Measurements from ENCODE around the gene TRRAP. TPM values are rescaled to one million over a fixed set of nuclear protein-coding genes. Genes with fewer than 3 reads are reported as not detected.
"Not testable (repeated sequence)": the region's sequence is repeated elsewhere in the genome, so short reads cannot be mapped to it uniquely, and the experiment has no call there.

Gene TRRAP
- total and polyA plus RNA-seq, 4 donors: 26.3 to 35.3 (median 30.4) TPM

DNA sequence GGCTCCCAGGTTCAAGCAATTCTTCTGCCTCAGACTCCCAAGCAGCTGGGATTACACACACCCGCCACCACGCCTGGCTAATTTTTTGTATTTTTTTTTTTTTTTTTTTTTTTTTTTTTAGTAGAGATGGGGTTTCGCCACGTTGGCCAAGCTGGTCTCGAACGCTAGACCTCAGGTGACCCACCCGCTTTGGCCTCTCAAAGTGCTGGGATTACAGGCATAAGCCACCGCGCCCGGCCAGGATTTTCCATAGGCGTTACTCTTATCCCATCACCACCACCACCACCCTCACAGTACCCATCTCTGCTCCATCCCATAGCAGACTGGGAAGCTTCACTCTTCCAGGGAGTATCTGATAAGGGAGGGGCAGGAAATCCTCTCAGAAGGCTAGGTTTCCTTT lies 4.7 kb upstream of the TRRAP start:
- not testable (repeated sequence) for DNase-seq (ENCODE audit: low read depth in 4 of 6, low spot score in 6 of 6)
- WGBS (ENCODE audit: insufficient coverage): no CpG with 5 or more reads among the region's 11 CpGs

DNA sequence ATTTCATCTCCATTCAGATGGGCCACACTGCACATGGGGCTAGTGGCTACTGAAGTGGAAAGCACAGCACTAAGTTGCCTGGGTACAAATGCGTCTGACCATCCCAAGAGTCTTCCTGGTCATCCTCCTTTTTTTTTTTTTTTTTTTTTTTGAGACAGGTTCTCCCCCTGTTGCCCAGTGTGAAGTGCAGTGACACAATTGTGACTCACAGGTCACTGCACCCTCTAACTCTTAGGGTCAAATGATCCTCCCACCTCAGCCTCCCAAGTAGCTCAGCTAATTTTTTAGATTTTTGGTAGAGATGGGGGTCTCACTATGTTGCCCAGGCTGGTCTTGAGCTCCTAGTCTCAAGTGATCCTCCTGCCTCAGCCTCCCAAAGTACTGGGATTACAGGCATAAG lies 3.4 kb upstream of the TRRAP start:
- H3K9me3 ChIP-seq (ENCODE audit: control insufficient read depth, insufficient read depth, low read length): no peaks in the 10 kb centered on the region
- no peak overlapping the region for H3K27ac ChIP-seq (ENCODE audit: low read depth, low read length)
- no peaks in the 10 kb centered on the region for H3K36me3 ChIP-seq (ENCODE audit: control insufficient read depth, insufficient read depth, low read length)
- H3K4me3 ChIP-seq (ENCODE audit: low read depth, low read length): no peak overlapping the region
- WGBS (ENCODE audit: insufficient coverage): no CpG with 5 or more reads among the region's 1 CpG
- peaks cover 10% of the 10 kb centered on the region for H3K27me3 ChIP-seq (ENCODE audit: control insufficient read depth, insufficient read depth, low read length)
- peaks cover 29% of the 10 kb centered on the region for H3K4me1 ChIP-seq (ENCODE audit: control insufficient read depth, insufficient read depth, low read length)
- DNase-seq (ENCODE audit: low read depth in 4 of 6, low spot score in 6 of 6): no peak

More for the DNA sequence above, 4.7 kb upstream of the TRRAP start:
- not testable (repeated sequence) for H3K9me3 ChIP-seq (ENCODE audit: control insufficient read depth, insufficient read depth, low read length); H3K27ac ChIP-seq (ENCODE audit: low read depth, low read length); H3K4me3 ChIP-seq (ENCODE audit: low read depth, low read length); H3K36me3 ChIP-seq (ENCODE audit: control insufficient read depth, insufficient read depth, low read length)
- peaks cover 19% of the 10 kb centered on the region for H3K27me3 ChIP-seq (ENCODE audit: control insufficient read depth, insufficient read depth, low read length)
- H3K4me1 ChIP-seq (ENCODE audit: control insufficient read depth, insufficient read depth, low read length): peaks cover 26% of the 10 kb centered on the region

DNA sequence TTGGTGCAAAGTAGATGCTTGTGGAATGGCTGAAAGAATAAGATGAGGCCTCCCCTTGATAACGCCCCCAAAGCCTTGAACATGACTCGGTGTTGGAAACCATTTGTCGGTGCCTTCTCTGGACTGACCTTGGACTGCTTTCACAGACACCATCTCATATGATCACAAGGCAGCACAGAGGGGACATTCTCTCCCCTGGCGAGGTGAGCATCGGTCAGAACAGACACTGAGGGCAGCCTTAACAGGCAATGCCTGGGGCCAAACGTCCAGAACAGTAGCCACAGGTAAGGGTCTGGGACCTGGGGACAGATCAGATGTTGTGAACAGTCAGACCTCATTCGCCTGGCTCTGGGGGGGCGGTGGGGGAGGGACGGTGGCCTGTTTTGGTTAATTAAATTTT lies 2.8 kb upstream of the TRRAP start:
- Histone ChIP-seq H3K27ac (ENCODE audit: low read depth, low read length) (no peak overlapping the region), H3K36me3 (ENCODE audit: control insufficient read depth, insufficient read depth, low read length) (no peaks in the 10 kb centered on the region), H3K4me1 (ENCODE audit: control insufficient read depth, insufficient read depth, low read length) (peaks cover 28% of the 10 kb centered on the region), H3K27me3 (ENCODE audit: control insufficient read depth, insufficient read depth, low read length) (peaks cover 7% of the 10 kb centered on the region), H3K4me3 (ENCODE audit: low read depth, low read length) (no peak overlapping the region), H3K9me3 (ENCODE audit: control insufficient read depth, insufficient read depth, low read length) (no peaks in the 10 kb centered on the region)
- no peak for DNase-seq (ENCODE audit: low read depth in 4 of 6, low spot score in 6 of 6)
- 86% methylated on average over 5 of the region's 9 CpGs for WGBS (ENCODE audit: insufficient coverage)

DNA sequence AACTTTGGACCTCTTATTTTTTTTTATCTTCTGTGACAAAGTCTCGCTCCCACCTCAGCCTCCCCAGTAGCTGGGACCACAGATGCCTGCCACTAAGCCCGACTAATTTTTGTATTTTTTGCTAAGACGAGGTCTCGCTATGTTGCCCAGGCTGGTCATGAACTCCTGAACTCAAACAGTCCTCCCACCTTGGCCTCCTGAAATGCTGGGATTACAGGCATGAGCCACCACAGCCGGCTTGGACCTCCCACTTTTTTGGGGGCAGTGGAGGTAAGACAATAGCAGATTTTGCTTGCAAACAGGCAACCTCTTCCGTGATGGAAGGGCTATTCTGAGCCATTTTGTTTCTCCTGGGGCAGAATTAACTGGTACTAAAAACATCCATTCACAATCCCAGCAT lies 1.2 kb upstream of the TRRAP start:
- Histone ChIP-seq H3K9me3 (ENCODE audit: control insufficient read depth, insufficient read depth, low read length) (no peaks in the 10 kb centered on the region), H3K4me3 (ENCODE audit: low read depth, low read length) (no peak overlapping the region), H3K4me1 (ENCODE audit: control insufficient read depth, insufficient read depth, low read length) (peaks cover 20% of the 10 kb centered on the region), H3K36me3 (ENCODE audit: control insufficient read depth, insufficient read depth, low read length) (peaks cover 5% of the 10 kb centered on the region), H3K27ac (ENCODE audit: low read depth, low read length) (no peak overlapping the region), H3K27me3 (ENCODE audit: control insufficient read depth, insufficient read depth, low read length) (no peaks in the 10 kb centered on the region)
- 73% methylated on average over 3 of the region's 6 CpGs for WGBS (ENCODE audit: insufficient coverage)
- DNase-seq (ENCODE audit: low read depth in 4 of 6, low spot score in 6 of 6): no peak

DNA sequence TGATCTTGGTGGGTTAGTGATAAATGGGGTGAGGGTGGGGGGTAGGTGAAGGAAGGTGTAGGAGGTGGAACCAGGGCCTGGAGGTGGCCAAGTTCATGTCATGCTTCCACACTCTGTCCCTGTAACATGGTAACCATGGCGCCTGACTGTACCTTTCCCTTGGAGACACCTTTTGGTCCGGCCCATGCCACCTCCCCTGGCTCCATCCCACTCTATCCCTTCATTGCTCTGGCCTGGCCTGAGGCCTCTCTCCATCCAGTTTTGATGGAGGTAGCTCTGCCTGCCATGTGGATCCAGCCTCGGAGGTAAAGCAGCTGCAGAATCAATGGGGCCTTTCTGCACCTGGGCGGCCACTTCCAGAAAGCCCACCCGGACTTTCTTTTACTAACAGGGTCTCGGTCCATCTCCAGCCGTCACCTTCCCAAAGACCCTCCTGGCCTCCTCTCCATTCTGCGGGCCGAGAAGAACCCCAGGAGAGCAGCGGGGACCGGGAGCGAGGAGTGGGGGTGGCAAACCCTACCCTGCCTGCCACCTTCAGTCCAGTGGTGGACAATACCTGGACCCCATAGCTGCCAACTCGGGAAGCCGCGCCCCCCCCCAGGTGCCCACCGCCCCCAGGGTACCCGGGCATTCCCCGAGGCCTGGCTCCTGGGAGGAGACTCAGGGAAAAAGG lies 504 bp upstream of the TRRAP start:
- Histone ChIP-seq H3K4me3 (ENCODE audit: low read depth, low read length) (peak overlapping the region; percentile 62), H3K4me1 (ENCODE audit: control insufficient read depth, insufficient read depth, low read length) (peaks cover 20% of the 10 kb centered on the region), H3K27ac (ENCODE audit: low read depth, low read length) (peak overlapping the region; percentile 67), H3K36me3 (ENCODE audit: control insufficient read depth, insufficient read depth, low read length) (peaks cover 12% of the 10 kb centered on the region), H3K9me3 (ENCODE audit: control insufficient read depth, insufficient read depth, low read length) (no peaks in the 10 kb centered on the region), H3K27me3 (ENCODE audit: control insufficient read depth, insufficient read depth, low read length) (no peaks in the 10 kb centered on the region)
- no peak for DNase-seq (ENCODE audit: low read depth in 4 of 6, low spot score in 6 of 6)
- 25% methylated on average over 14 of the region's 18 CpGs for WGBS (ENCODE audit: insufficient coverage)

DNA sequence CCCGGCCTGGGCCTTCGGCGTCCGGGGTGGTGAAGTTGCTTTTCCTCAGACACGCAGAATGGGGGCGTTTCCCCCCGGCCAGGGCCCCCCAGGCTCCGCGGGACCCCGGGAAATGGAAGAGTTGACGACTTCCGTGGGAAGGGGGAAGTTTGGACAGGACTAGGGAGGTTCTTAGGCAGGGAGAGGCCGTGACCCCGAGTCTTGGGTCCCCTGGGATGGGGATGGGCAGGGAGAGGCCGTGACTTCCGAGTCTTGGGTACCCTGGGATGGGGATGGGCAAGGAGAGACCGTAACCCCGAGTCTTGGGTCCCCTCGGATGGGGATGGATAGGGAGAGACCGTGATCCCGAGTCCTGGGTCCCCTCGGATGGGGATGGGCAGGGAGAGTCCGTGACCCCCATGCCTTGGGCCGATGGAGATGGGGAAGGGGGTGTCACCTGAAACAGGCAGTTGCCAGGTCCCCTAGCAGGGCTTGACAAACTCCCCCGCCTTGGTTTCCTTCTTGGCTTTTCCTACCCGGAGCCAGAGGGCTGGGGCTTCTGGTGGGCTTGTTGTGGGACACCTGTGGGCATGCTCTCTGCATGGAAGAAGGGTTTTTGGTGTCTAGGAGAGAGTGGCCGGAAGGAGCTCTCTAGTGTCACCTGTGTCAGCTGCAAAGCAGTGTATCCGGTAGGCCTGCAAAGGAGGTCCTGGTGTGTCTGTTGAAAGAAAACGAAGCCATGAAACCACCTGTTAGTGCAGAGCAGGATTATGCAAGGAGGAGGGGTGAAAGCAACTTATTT lies 1.1 kb downstream of the TRRAP start:
- peak in 2 of 6 donors; percentile 16 to 25 for DNase-seq (ENCODE audit: low read depth in 4 of 6, low spot score in 6 of 6)
- Histone ChIP-seq H3K4me1 (ENCODE audit: control insufficient read depth, insufficient read depth, low read length) (peaks cover 20% of the 10 kb centered on the region), H3K27ac (ENCODE audit: low read depth, low read length) (peak overlapping the region; percentile 57), H3K27me3 (ENCODE audit: control insufficient read depth, insufficient read depth, low read length) (no peaks in the 10 kb centered on the region), H3K36me3 (ENCODE audit: control insufficient read depth, insufficient read depth, low read length) (peaks cover 23% of the 10 kb centered on the region), H3K4me3 (ENCODE audit: low read depth, low read length) (peak overlapping the region; percentile 86), H3K9me3 (ENCODE audit: control insufficient read depth, insufficient read depth, low read length) (no peaks in the 10 kb centered on the region)
- 5% methylated on average over 29 of the region's 29 CpGs for WGBS (ENCODE audit: insufficient coverage)

DNA sequence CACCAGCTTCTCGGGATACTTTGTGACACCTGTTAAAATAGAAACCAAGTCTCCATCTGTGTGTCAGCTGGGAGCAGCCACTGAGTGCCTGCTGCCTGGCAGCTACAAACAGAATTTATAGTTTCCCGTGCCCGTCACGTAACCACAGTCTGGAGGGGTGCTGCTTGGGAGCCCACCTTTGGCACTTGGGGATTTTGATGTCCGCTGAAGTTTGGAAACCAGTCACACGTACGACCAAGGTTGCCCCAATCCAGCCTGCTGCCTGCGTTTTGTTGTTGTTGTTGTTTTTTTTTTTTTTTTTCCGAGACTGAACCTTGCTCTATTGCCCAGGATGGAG lies 1.6 kb downstream of the TRRAP start:
- Histone ChIP-seq H3K4me1 (ENCODE audit: control insufficient read depth, insufficient read depth, low read length) (peaks cover 20% of the 10 kb centered on the region), H3K27ac (ENCODE audit: low read depth, low read length) (no peak overlapping the region), H3K9me3 (ENCODE audit: control insufficient read depth, insufficient read depth, low read length) (no peaks in the 10 kb centered on the region), H3K36me3 (ENCODE audit: control insufficient read depth, insufficient read depth, low read length) (peaks cover 28% of the 10 kb centered on the region), H3K4me3 (ENCODE audit: low read depth, low read length) (no peak overlapping the region), H3K27me3 (ENCODE audit: control insufficient read depth, insufficient read depth, low read length) (no peaks in the 10 kb centered on the region)
- 76% methylated on average over 5 of the region's 9 CpGs for WGBS (ENCODE audit: insufficient coverage)
- no peak for DNase-seq (ENCODE audit: low read depth in 4 of 6, low spot score in 6 of 6)

DNA sequence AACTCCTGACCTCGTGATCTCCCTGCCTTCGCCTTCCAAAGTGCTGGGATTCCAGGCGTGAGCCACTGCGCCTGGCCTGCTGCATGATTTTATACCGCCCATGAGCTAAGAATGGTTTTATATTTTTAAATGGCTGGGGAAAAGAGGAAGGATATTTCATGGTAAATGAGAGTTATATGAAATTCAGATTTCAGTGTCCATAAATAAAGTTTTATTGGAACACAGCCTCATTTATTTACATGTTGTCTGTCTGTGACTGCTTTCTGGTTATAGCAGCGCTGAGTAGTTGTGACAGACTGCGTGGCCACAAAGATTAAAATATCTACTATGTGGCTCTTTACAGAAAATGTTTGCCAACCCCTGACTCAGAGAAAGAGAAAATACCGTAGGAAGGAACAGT lies 2.2 kb downstream of the TRRAP start:
- Histone ChIP-seq H3K4me1 (ENCODE audit: control insufficient read depth, insufficient read depth, low read length) (peaks cover 20% of the 10 kb centered on the region), H3K36me3 (ENCODE audit: control insufficient read depth, insufficient read depth, low read length) (peaks cover 31% of the 10 kb centered on the region), H3K27ac (ENCODE audit: low read depth, low read length) (no peak overlapping the region), H3K4me3 (ENCODE audit: low read depth, low read length) (no peak overlapping the region), H3K27me3 (ENCODE audit: control insufficient read depth, insufficient read depth, low read length) (no peaks in the 10 kb centered on the region), H3K9me3 (ENCODE audit: control insufficient read depth, insufficient read depth, low read length) (no peaks in the 10 kb centered on the region)
- WGBS (ENCODE audit: insufficient coverage): 100% methylated on average over 4 of the region's 8 CpGs
- DNase-seq (ENCODE audit: low read depth in 4 of 6, low spot score in 6 of 6): no peak

DNA sequence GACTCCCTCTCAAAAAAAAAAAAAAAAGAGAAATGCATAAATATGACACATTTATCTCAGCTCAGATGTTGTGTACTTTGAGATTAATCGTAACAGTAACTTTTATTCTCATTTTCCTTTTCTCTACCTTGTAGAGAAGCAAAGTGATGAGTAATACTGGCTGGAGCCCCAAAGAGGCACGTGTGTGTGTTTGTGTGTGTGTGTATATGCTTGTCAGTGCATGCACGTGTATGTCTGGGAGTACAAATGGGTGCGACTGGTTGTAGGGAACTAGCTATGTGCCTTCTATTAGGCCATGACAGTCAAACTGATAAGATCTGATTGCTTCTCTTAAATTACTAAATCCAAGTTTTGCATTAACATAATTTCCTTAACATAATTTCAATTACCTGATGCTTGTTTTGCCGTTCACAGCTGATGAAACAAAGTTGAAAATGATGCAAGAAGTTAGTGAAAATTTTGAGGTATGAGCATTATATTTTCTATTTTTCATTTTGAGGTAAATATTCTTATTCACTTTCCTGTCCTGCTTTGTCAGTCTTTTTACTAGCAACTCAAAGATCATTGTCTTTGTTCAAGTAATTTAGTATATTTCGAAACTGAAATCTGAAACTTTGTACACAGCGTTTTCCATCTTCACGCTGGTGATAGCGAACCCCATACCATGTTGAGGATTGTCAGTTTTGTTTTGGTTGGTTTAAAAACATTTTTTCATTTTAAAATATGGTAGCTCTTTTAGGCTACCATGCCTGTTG lies 3.4 kb downstream of the TRRAP start:
- WGBS (ENCODE audit: insufficient coverage): no CpG with 5 or more reads among the region's 9 CpGs

More for the DNA sequence above, 3.4 kb downstream of the TRRAP start:
- Histone ChIP-seq H3K4me1 (ENCODE audit: control insufficient read depth, insufficient read depth, low read length) (peaks cover 20% of the 10 kb centered on the region), H3K36me3 (ENCODE audit: control insufficient read depth, insufficient read depth, low read length) (peaks cover 33% of the 10 kb centered on the region), H3K27me3 (ENCODE audit: control insufficient read depth, insufficient read depth, low read length) (no peaks in the 10 kb centered on the region), H3K9me3 (ENCODE audit: control insufficient read depth, insufficient read depth, low read length) (no peaks in the 10 kb centered on the region), H3K27ac (ENCODE audit: low read depth, low read length) (no peak overlapping the region), H3K4me3 (ENCODE audit: low read depth, low read length) (no peak overlapping the region)
- DNase-seq (ENCODE audit: low read depth in 4 of 6, low spot score in 6 of 6): no peak
